Chondrocyte (in vitro differentiated cells): Measurements from ENCODE around the gene SHC3. TPM values are rescaled to one million over a fixed set of nuclear protein-coding genes. Genes with fewer than 3 reads are reported as not detected.

Source experiments
- DNase-seq: peaks from one replicate; pipeline ENCODE4 v3.0.0; 2021; ENCODE audit warnings: mixed read lengths, low spot score
- H3K27ac Mint-ChIP-seq: one replicate; pipeline ENCODE4 v1.8.0; 2021; ENCODE audit warnings: mild to moderate bottlenecking, moderate library complexity, mixed read lengths; ENCODE audit not compliant: unreplicated experiment
- H3K27me3 Mint-ChIP-seq: 2 replicates; pipeline ENCODE4 v1.8.0; 2021; ENCODE audit warnings: low read depth, mixed read lengths
- H3K36me3 Mint-ChIP-seq: 2 replicates; pipeline ENCODE4 v1.8.0; 2021; ENCODE audit warnings: low read depth, mixed read lengths
- H3K4me1 Mint-ChIP-seq: 2 replicates; pipeline ENCODE4 v1.8.0; 2021; ENCODE audit warnings: low read depth, mild to moderate bottlenecking, mixed read lengths
- H3K4me3 Mint-ChIP-seq: one replicate; pipeline ENCODE4 v1.8.0; 2021; ENCODE audit warnings: mild to moderate bottlenecking, moderate library complexity, mixed read lengths; ENCODE audit not compliant: unreplicated experiment
- H3K9me3 Mint-ChIP-seq: 2 replicates; pipeline ENCODE4 v1.8.0; 2021; ENCODE audit warnings: low read depth, mixed read lengths
- total RNA-seq: library from RNA; stranded (reverse); gene quantifications from 3 replicates; pipeline ENCODE4 v1.2.1, GENCODE V29; 2021
- TF ChIP-seq, protein P1 (sequence below): fragments of 200-600 bp; sonication (generic); IDR thresholded peaks from 2 replicates; pipeline ENCODE4 v1.5.0; 2021; ENCODE audit warnings: antibody characterized with exemption, mild to moderate bottlenecking, moderate library complexity

SHC3 gene
- total RNA-seq, 1 donor from 2014 or later, result 0.30 TPM

DNA sequence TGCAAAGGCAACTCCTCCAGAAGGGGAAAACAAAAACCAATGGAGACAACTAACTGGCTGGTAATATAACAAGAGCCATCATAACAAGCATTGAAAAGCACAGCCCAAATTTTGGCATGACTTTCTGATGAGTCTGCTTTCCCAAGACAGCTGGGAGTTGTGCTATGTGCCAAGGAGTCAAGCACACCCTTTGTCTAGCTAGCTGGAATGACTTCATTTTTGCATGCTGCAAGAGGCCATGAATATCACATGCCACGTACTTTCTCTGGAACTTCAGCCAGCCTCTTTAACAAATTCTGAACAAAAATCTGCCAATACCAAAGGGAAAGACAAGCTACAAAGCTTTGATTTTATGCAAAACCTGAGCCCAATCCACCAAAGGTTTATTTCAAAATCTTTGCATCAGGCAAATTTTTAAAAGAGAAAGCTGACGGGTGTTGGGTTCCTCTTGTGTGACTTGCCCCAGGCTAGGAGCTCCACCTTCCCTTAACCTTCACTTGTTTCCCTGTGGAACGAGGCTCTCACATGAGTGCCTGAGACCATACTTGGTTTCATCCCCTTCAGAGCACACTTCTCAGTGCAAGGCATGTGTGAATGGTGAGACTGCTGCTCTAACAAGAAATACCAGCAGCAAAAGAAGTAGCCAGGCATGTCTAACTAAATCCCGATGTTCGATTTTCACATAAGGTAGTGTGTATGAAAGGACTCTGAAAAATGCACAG lies 140.1 kb downstream of the SHC3 start:
- no peak for DNase-seq
- no peaks in the 10 kb centered on the region for H3K4me1 Mint-ChIP-seq

DNA sequence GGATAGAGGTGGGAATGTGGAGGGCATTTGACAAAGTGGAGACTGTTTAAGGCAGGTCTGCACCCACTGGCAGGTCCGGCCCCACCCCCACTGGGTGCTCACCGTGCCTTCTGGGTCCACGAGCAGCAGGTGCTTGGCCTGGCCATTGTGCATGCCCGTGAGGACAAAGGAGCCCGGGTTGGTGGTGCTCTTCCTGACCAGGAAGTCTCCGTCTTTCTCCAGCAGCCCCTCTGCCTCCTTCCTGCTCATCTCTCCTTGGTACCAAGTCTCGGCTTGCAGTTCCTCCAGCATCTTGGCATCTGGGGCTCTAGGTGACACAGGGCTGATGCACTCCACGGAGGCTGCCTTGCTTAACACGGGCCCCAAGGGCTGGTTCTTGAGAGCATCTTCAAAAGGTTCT lies 140.7 kb downstream of the SHC3 start:
- no peak for DNase-seq
- H3K4me3 Mint-ChIP-seq, result no peak overlapping the region
- TF ChIP-seq, protein P1, sequence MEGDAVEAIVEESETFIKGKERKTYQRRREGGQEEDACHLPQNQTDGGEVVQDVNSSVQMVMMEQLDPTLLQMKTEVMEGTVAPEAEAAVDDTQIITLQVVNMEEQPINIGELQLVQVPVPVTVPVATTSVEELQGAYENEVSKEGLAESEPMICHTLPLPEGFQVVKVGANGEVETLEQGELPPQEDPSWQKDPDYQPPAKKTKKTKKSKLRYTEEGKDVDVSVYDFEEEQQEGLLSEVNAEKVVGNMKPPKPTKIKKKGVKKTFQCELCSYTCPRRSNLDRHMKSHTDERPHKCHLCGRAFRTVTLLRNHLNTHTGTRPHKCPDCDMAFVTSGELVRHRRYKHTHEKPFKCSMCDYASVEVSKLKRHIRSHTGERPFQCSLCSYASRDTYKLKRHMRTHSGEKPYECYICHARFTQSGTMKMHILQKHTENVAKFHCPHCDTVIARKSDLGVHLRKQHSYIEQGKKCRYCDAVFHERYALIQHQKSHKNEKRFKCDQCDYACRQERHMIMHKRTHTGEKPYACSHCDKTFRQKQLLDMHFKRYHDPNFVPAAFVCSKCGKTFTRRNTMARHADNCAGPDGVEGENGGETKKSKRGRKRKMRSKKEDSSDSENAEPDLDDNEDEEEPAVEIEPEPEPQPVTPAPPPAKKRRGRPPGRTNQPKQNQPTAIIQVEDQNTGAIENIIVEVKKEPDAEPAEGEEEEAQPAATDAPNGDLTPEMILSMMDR, result no peak
- no peak overlapping the region for H3K27ac Mint-ChIP-seq
- no peaks in the 10 kb centered on the region for H3K36me3 Mint-ChIP-seq
- H3K9me3 Mint-ChIP-seq, result no peaks in the 10 kb centered on the region
- H3K27me3 Mint-ChIP-seq, result peaks cover 9% of the 10 kb centered on the region
- no peaks in the 10 kb centered on the region for H3K4me1 Mint-ChIP-seq

More for the DNA sequence above, 140.1 kb downstream of the SHC3 start:
- no peak overlapping the region for H3K4me3 Mint-ChIP-seq
- TF ChIP-seq, protein P1, result no peak
- no peaks in the 10 kb centered on the region for H3K36me3 Mint-ChIP-seq
- H3K9me3 Mint-ChIP-seq, result no peaks in the 10 kb centered on the region
- peaks cover 9% of the 10 kb centered on the region for H3K27me3 Mint-ChIP-seq
- H3K27ac Mint-ChIP-seq, result peak overlapping the region; percentile 52

DNA sequence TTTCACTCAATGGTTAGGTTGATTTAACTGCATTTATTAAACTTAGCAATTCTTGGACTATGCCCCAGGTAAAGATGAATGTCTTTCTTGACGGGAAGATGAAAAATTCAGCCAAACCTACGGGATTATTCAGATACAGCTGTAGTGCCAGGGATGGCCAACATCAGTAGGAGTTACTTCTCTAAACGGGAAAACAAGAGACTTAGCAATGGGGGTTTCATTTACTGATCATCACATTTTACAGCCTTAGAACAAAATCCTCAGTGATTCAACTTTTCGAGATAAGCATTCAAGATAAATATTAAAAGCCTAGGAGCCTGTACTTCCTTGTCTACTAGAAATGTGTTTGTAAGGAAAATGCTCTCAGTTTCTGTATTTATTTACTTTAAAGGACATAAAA lies 141.3 kb downstream of the SHC3 start:
- no peak overlapping the region for H3K4me3 Mint-ChIP-seq
- DNase-seq, result no peak
- H3K36me3 Mint-ChIP-seq, result no peaks in the 10 kb centered on the region
- no peaks in the 10 kb centered on the region for H3K4me1 Mint-ChIP-seq
- TF ChIP-seq, protein P1, result no peak
- H3K27me3 Mint-ChIP-seq, result peaks cover 9% of the 10 kb centered on the region
- H3K9me3 Mint-ChIP-seq, result no peaks in the 10 kb centered on the region
- no peak overlapping the region for H3K27ac Mint-ChIP-seq

DNA sequence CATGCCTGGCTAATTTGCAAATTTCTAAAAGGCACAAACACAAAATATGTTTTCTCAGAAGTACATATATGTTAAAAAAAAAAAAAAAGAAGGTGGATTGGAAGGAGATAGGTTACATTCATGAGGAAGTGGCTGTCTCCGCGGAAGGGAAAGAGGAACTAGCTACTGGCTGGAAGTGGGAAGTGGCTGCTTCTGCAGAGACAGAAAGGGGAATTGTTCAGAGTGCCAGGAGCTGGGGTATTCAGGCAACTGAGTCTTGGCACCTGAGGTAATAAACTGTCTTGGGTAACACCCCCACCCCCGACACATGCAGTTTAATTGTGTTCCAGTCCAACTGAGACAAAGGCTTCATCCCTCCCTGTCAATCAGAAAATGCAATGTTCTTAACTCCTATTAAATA lies 141.7 kb downstream of the SHC3 start:
- Mint-ChIP-seq H3K4me3 (no peak overlapping the region), H3K9me3 (no peaks in the 10 kb centered on the region), H3K27ac (no peak overlapping the region), H3K36me3 (no peaks in the 10 kb centered on the region), H3K27me3 (peaks cover 10% of the 10 kb centered on the region), H3K4me1 (no peaks in the 10 kb centered on the region)
- no peak for DNase-seq
- TF ChIP-seq, protein P1, result no peak

DNA sequence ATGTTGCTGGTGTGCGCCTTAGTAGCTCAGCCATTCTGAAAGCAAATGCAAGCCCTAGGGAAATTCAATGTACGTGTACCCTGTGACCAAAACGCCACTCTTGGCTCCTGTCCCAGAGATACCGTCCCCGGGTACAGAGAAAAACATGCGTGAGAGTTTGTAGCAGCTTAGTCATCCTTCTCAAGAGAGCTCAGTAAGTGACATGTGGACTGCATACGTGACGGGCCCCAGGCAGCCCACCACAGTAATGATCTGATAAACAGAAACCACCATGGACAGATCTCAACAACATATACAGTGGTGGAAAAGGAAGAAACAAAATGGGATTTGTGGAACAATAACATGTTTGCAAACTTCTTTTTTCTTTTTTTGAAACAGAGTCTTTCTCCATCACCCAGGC lies 142.2 kb downstream of the SHC3 start:
- peaks cover 9% of the 10 kb centered on the region for H3K27me3 Mint-ChIP-seq
- no peak overlapping the region for H3K4me3 Mint-ChIP-seq
- H3K27ac Mint-ChIP-seq, result no peak overlapping the region
- no peaks in the 10 kb centered on the region for H3K36me3 Mint-ChIP-seq
- TF ChIP-seq, protein P1, result no peak
- peaks cover 2% of the 10 kb centered on the region for H3K9me3 Mint-ChIP-seq
- no peak for DNase-seq
- H3K4me1 Mint-ChIP-seq, result no peaks in the 10 kb centered on the region
